Fibroblast of lung (primary cell): Measurements from ENCODE around the gene RBM7.

Experiments used
- EZH2 ChIP-seq: IDR thresholded peaks from 2 replicates; pipeline ENCODE4 v1.5.1; 2012; ENCODE audit warnings: low read length, control low read depth, mild to moderate bottlenecking; ENCODE audit errors: missing control alignments
- TF ChIP-seq, protein P1 (sequence below), 2 donors: IDR thresholded peaks in 1 of 2; conservative IDR thresholded peaks in 1 of 2; 1 replicate in 1 of 2; 2 replicates in 1 of 2; pipeline ENCODE4 v1.5.1; 2011 to 2012; ENCODE audit warnings: low read length in 2 of 2, control low read depth in 1 of 2, inconsistent platforms in 1 of 2, low read depth in 1 of 2, mild to moderate bottlenecking in 1 of 2

DNA sequence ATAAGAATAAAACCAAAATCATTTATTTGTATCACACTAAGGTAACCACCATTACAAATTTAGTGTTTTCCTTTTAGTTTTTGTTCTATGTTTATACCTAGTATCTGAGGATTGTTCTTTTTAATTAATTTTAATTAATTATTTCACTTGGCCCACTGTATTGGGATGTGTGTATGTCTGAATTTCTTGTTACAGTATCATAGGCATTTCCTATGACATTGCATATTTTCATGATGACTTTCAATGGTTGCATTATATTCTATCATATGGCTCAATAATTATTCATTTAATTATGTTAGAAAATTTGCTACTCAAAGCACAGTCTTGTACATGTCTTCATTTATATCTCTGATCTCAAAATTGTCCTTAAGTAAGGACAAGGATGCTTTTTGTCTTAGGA lies 41.1 kb upstream of the RBM7 start:
- TF ChIP-seq, protein P1, sequence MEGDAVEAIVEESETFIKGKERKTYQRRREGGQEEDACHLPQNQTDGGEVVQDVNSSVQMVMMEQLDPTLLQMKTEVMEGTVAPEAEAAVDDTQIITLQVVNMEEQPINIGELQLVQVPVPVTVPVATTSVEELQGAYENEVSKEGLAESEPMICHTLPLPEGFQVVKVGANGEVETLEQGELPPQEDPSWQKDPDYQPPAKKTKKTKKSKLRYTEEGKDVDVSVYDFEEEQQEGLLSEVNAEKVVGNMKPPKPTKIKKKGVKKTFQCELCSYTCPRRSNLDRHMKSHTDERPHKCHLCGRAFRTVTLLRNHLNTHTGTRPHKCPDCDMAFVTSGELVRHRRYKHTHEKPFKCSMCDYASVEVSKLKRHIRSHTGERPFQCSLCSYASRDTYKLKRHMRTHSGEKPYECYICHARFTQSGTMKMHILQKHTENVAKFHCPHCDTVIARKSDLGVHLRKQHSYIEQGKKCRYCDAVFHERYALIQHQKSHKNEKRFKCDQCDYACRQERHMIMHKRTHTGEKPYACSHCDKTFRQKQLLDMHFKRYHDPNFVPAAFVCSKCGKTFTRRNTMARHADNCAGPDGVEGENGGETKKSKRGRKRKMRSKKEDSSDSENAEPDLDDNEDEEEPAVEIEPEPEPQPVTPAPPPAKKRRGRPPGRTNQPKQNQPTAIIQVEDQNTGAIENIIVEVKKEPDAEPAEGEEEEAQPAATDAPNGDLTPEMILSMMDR (conservative IDR thresholded peaks at IDR 0.05 in 1 of 2, IDR thresholded peaks at IDR 0.05 in 1 of 2; ENCODE audit: low read depth in 1 of 2, low read length in 2 of 2), result no peak
- no peak for TF ChIP-seq EZH2
